HCT116 (cell line): Measurements from ENCODE around the gene GNAI3. TPM values are rescaled to one million over a fixed set of nuclear protein-coding genes. Genes with fewer than 3 reads are reported as not detected.

Source experiments
- ATAC-seq: fragments of 200-7000 bp; cut with Tn5 transposase; 2 replicates; pipeline ENCODE4 v1.9.1; 2020; ENCODE audit warnings: mild to moderate bottlenecking, moderate library complexity
- BruUV-seq: library from RNA; stranded (reverse); fragments of 400-500 nt; replicated peaks from 2 replicates; lab custom pipeline; 2021; lab: Mats Ljungman, UMichigan
- CTCF ChIA-PET: fragments of 300-600 bp; sonication (Branson Sonifier 250); formaldehyde crosslinking; loops from one replicate; lab custom pipeline; 2021; ENCODE audit warnings: antibody characterized with exemption; lab: Charles Lee
- POLR2A ChIA-PET: fragments of 300-600, 350-600 bp; sonication (Branson Sonifier 250); formaldehyde crosslinking; loops from one replicate; lab custom pipeline; 2021; ENCODE audit warnings: antibody characterized with exemption; lab: Charles Lee
- RAD21 ChIA-PET, 2 experiments: fragments of 300-600 bp; sonication (Branson Sonifier 250); formaldehyde crosslinking; loops; one replicate each; lab custom pipeline; 2023; ENCODE audit warnings: low total read pairs in 2 of 2; ENCODE audit not compliant: uncharacterized antibody in 2 of 2, unreplicated experiment in 2 of 2, low non-redundant PET in 1 of 2; lab: Charles Lee
- DNase-seq: peaks from one replicate; pipeline ENCODE4 v3.0.0-alpha.2; 2010; ENCODE audit warnings: low read depth, low spot score
- H2AFZ ChIP-seq: fragments of 200-600 bp; shearing (Covaris generic), sonication (generic); 2 replicates; pipeline ENCODE4 v1.6.1; 2017; ENCODE audit warnings: low read depth, mixed run types, mixed read lengths, antibody characterized with exemption, low read length; ENCODE audit not compliant: poor library complexity, severe bottlenecking
- H3K27ac ChIP-seq: 2 replicates; pipeline ENCODE4 v1.5.1; 2012; ENCODE audit warnings: low read depth, low read length
- H3K27me3 ChIP-seq: fragments of 200-600 bp; sonication (generic); 2 replicates; pipeline ENCODE4 v1.6.1; 2016; ENCODE audit warnings: mixed run types, low read length, mixed read lengths; ENCODE audit not compliant: insufficient read depth
- H3K36me3 ChIP-seq, 2 experiments: fragments of 200-500 bp in 1 of 2; fragments of 200-600 bp in 1 of 2; sonication (Bioruptor generic) in 1 of 2; sonication (generic) in 1 of 2; 2 replicates each; pipeline versions ENCODE4 v1.5.1 to v1.6.1; 2014 to 2016; ENCODE audit warnings: low read length in 2 of 2, inconsistent platforms in 1 of 2, mixed read lengths in 1 of 2, mixed run types in 1 of 2; ENCODE audit not compliant: insufficient read depth in 2 of 2, control insufficient read depth in 1 of 2
- H3K4me1 ChIP-seq, 2 experiments: fragments of 200-600 bp in 1 of 2; sonication (generic) in 1 of 2; 2 replicates each; pipeline versions ENCODE4 v1.5.1 to v1.6.1; 2012 to 2017; ENCODE audit warnings: low read length in 2 of 2, inconsistent platforms in 1 of 2, mild to moderate bottlenecking in 1 of 2, mixed read lengths in 1 of 2, mixed run types in 1 of 2, moderate library complexity in 1 of 2; ENCODE audit not compliant: insufficient read depth in 2 of 2, control insufficient read depth in 1 of 2
- H3K4me2 ChIP-seq: fragments of 200-600 bp; sonication (generic); 2 replicates; pipeline ENCODE4 v1.6.1; 2017; ENCODE audit warnings: mixed run types, low read length, mixed read lengths
- H3K4me3 ChIP-seq, 2 experiments: fragments of 200-600 bp in 1 of 2; sonication (generic) in 1 of 2; replicated peaks in 1 of 2; 2 replicates each; pipeline ENCODE4 v1.5.1; 2011 to 2016; ENCODE audit warnings: low read length in 2 of 2, control low read depth in 1 of 2, low read depth in 1 of 2, mild to moderate bottlenecking in 1 of 2, mixed read lengths in 1 of 2, mixed run types in 1 of 2
- H3K79me2 ChIP-seq: fragments of 200-600 bp; sonication (generic); 2 replicates; pipeline ENCODE4 v1.6.1; 2017; ENCODE audit warnings: mild to moderate bottlenecking, mixed run types, low read length, moderate library complexity, mixed read lengths; ENCODE audit not compliant: insufficient read depth
- H3K9ac ChIP-seq: fragments of 200-600 bp; sonication (generic); 2 replicates; pipeline ENCODE4 v1.6.1; 2016; ENCODE audit warnings: low read length, mixed read lengths
- H3K9me2 ChIP-seq: fragments of 200-600 bp; sonication (generic), shearing (Covaris generic); 2 replicates; pipeline ENCODE4 v1.6.1; 2017; ENCODE audit warnings: mixed run types, mild to moderate bottlenecking, moderate library complexity; ENCODE audit not compliant: insufficient read depth
- H3K9me3 ChIP-seq, 2 experiments: fragments of 200-500 bp in 1 of 2; fragments of 200-600 bp in 1 of 2; sonication (Bioruptor generic) in 1 of 2; sonication (generic) in 1 of 2; 2 replicates each; pipeline ENCODE4 v1.6.1; 2014 to 2017; ENCODE audit warnings: low read length in 2 of 2, mixed read lengths in 2 of 2, inconsistent platforms in 1 of 2, low read depth in 1 of 2, mild to moderate bottlenecking in 1 of 2, mixed run types in 1 of 2, moderate library complexity in 1 of 2; ENCODE audit not compliant: control insufficient read depth in 1 of 2, insufficient read depth in 1 of 2
- H4K20me1 ChIP-seq: fragments of 200-600 bp; sonication (generic), shearing (Covaris generic); 2 replicates; pipeline ENCODE4 v1.6.1; 2017; ENCODE audit warnings: mixed run types, mild to moderate bottlenecking, moderate library complexity; ENCODE audit not compliant: insufficient read depth
- CBX3 ChIP-seq: IDR thresholded peaks from 2 replicates; pipeline ENCODE4 v1.6.1; 2012; ENCODE audit warnings: low read depth
- SIN3A ChIP-seq: IDR thresholded peaks from 2 replicates; pipeline ENCODE4 v1.6.1; 2012; ENCODE audit warnings: low read depth
- TCF7L2 ChIP-seq: IDR thresholded peaks from 2 replicates; pipeline ENCODE4 v1.7.0; 2011; ENCODE audit warnings: borderline replicate concordance, inconsistent platforms; ENCODE audit not compliant: insufficient read depth, insufficient read length; ENCODE audit errors: extremely low read depth
- YY1 ChIP-seq: IDR thresholded peaks from 2 replicates; pipeline ENCODE4 v1.6.1; 2011; ENCODE audit warnings: low read length, low read depth, moderate library complexity, mild to moderate bottlenecking; ENCODE audit not compliant: insufficient replicate concordance; ENCODE audit errors: extremely low read depth
- ZBTB33 ChIP-seq: IDR thresholded peaks from 2 replicates; pipeline ENCODE4 v1.6.1; 2011; ENCODE audit warnings: mild to moderate bottlenecking, low read length, moderate library complexity; ENCODE audit not compliant: insufficient replicate concordance; ENCODE audit errors: extremely low read depth
- intact Hi-C: fragments of 100-400 bp; cut with micrococcal nuclease; formaldehyde crosslinking; loops from 2 replicates; pipeline ENCODE4 v1.10.0; 2022
- total RNA-seq: library from RNA; stranded (reverse); gene quantifications from one replicate; pipeline ENCODE4 v1.2.1, GENCODE V29; 2021; ENCODE audit not compliant: unreplicated experiment

GNAI3 gene
- total RNA-seq, 1 experiment from 2014 or later, result 9.5 TPM

- Histone ChIP-seq H3K9me2 (no peaks in the 10 kb centered on the region), H3K4me1 (peaks cover 4 to 14% of the 10 kb centered on the region in 2 experiments; a peak in 3 of 4 replicates), H3K4me2 (no peak overlapping the region), H3K9me3 (no peaks in the 10 kb centered on the region), H3K36me3 (no peaks in the 10 kb centered on the region), H3K4me3 (no peak overlapping the region), H3K9ac (no peak overlapping the region), H2AFZ (no peak overlapping the region), H4K20me1 (no peaks in the 10 kb centered on the region)
- DNase-seq, result no peak
- TF ChIP-seq ZBTB33 (no peak), SIN3A (no peak), CBX3 (no peak), YY1 (no peak), TCF7L2 (no peak)
- TF ChIP-seq, all 23 proteins: peak for 0
- ChIA-PET CTCF (interaction anchor here (1.3 kb wide), 1 partner anchor 47 kb away, joined by 3 read pairs; no protein-coding TSS in a partner anchor), RAD21 (no interaction called here), POLR2A (no interaction called here)
- Histone ChIP-seq H3K27me3 (no peaks in the 10 kb centered on the region), H3K79me2 (no peaks in the 10 kb centered on the region), H3K27ac (no peak overlapping the region)
- BruUV-seq, result no TSS peak
- no peak for ATAC-seq
- intact Hi-C loops, result loop anchor here (10.0 kb wide), 1 partner anchor 331 kb away; no protein-coding TSS in a partner anchor
These were observed 12.4 kb upstream of the GNAI3 start for GRCh38 chr1:109535971-109536491.
